ENCODE results near the gene ZNHIT2. TPM values are rescaled to one million over a fixed set of nuclear protein-coding genes. Genes with fewer than 3 reads are reported as not detected.

ZNHIT2 gene
- total RNA-seq, 1 experiment from 2014 or later, result 48.2 TPM

- DNase-seq (peak; percentile 92), ATAC-seq (peak; percentile 98)
- CTCF ChIA-PET, result no interaction called here
- Histone ChIP-seq H3K27me3 (ENCODE audit: low read length) (no peaks in the 10 kb centered on the region), H3K9ac (ENCODE audit: low read length) (peak within 1 kb of the TSS; percentile 88), H3K4me2 (ENCODE audit: low read length) (peak within 1 kb of the TSS; percentile 99), H3K9me2 (replicated peaks; ENCODE audit: low read length) (no peaks in the 10 kb centered on the region), H3K27ac (ENCODE audit: low read length) (peak within 1 kb of the TSS; percentile 63), H3K79me2 (ENCODE audit: low read length) (peaks cover 34% of the 10 kb centered on the region), H3K36me3 (ENCODE audit: low read depth, low read length) (no peaks in the 10 kb centered on the region; the same call in 1 of the 2 replicates), H4K20me1 (ENCODE audit: low read length) (no peaks in the 10 kb centered on the region), H3K4me3 (ENCODE audit: low read length) (peak within 1 kb of the TSS; percentile 84), H3K9me3 (ENCODE audit: low read length) (no peaks in the 10 kb centered on the region), H3F3A (ENCODE audit: low read length, unreplicated experiment) (no peaks in the 10 kb centered on the region), H2AFZ (ENCODE audit: low read length) (peak within 1 kb of the TSS; percentile 89), H3K4me1 (ENCODE audit: insufficient read depth, low read length) (peaks cover 13% of the 10 kb centered on the region)
- POLR2A ChIA-PET (ENCODE audit: unreplicated experiment), result interaction anchor here (0.6 kb wide), 1 partner anchor 218 kb away, joined by 3 read pairs; the partner anchor contains the start of gene CDC42EP2
- intact Hi-C loops (cut with micrococcal nuclease), result loop anchor here (2.0 kb wide), 1 partner anchor 21 kb away; the partner anchor contains the start of gene ZNHIT2
- TF ChIP-seq CTCF (conservative IDR thresholded peaks at IDR 0.05; ENCODE audit: low read depth, low read length), result no peak
- TF ChIP-seq EZH2phosphoT487 (IDR thresholded peaks at IDR 0.05; ENCODE audit: borderline replicate concordance, low read length), result no peak
- no peak for TF ChIP-seq EZH2 (IDR thresholded peaks at IDR 0.05; ENCODE audit: low read length, unreplicated experiment)
- BruUV-seq (replicated peaks), result TSS peak; percentile 81
These were observed 21.3 kb downstream of the ZNHIT2 start, which contains the start of gene VPS51 for GRCh38 chr11:65095974-65096806. Gene VPS51 (plus strand): TSS chr11:65096214. CDS start chr11:65096251, 37 bp downstream.

- Histone ChIP-seq H3K79me2 (ENCODE audit: low read length) (peaks cover 28% of the 10 kb centered on the region), H3K27ac (ENCODE audit: low read length) (no peak overlapping the region; the same call in 1 of the 2 replicates), H3K36me3 (ENCODE audit: low read depth, low read length) (no peaks in the 10 kb centered on the region; the same call in 1 of the 2 replicates), H3K4me1 (ENCODE audit: insufficient read depth, low read length) (peaks cover 13% of the 10 kb centered on the region), H3K4me2 (ENCODE audit: low read length) (peak overlapping the region; percentile 99), H4K20me1 (ENCODE audit: low read length) (no peaks in the 10 kb centered on the region), H3K9me2 (replicated peaks; ENCODE audit: low read length) (no peaks in the 10 kb centered on the region), H2AFZ (ENCODE audit: low read length) (peak overlapping the region; percentile 89), H3K27me3 (ENCODE audit: low read length) (no peaks in the 10 kb centered on the region), H3F3A (ENCODE audit: low read length, unreplicated experiment) (no peaks in the 10 kb centered on the region), H3K4me3 (ENCODE audit: low read length) (peak overlapping the region; percentile 84), H3K9me3 (ENCODE audit: low read length) (no peaks in the 10 kb centered on the region), H3K9ac (ENCODE audit: low read length) (peak overlapping the region; percentile 88)
- BruUV-seq (replicated peaks), result no TSS peak
- TF ChIP-seq EZH2phosphoT487 (IDR thresholded peaks at IDR 0.05; ENCODE audit: borderline replicate concordance, low read length) (no peak), EZH2 (IDR thresholded peaks at IDR 0.05; ENCODE audit: low read length, unreplicated experiment) (no peak), CTCF (conservative IDR thresholded peaks at IDR 0.05; ENCODE audit: low read depth, low read length) (no peak)
- CTCF ChIA-PET, result no interaction called here
- POLR2A ChIA-PET (ENCODE audit: unreplicated experiment), result interaction anchor here (0.6 kb wide), 1 partner anchor 444 kb away, joined by 6 read pairs; no protein-coding TSS in a partner anchor
- no peak for DNase-seq
- ATAC-seq, result no peak
- intact Hi-C loops (cut with micrococcal nuclease), result no loop called here
These were observed 22.1 kb downstream of the ZNHIT2 start for GRCh38 chr11:65095427-65095826.
